Measurements from ENCODE around the gene NADSYN1. TPM values are rescaled to one million over a fixed set of nuclear protein-coding genes. Genes with fewer than 3 reads are reported as not detected.

Gene NADSYN1
- total RNA-seq, 2 donors from 2014 or later: 107 to 111 TPM

DNA sequence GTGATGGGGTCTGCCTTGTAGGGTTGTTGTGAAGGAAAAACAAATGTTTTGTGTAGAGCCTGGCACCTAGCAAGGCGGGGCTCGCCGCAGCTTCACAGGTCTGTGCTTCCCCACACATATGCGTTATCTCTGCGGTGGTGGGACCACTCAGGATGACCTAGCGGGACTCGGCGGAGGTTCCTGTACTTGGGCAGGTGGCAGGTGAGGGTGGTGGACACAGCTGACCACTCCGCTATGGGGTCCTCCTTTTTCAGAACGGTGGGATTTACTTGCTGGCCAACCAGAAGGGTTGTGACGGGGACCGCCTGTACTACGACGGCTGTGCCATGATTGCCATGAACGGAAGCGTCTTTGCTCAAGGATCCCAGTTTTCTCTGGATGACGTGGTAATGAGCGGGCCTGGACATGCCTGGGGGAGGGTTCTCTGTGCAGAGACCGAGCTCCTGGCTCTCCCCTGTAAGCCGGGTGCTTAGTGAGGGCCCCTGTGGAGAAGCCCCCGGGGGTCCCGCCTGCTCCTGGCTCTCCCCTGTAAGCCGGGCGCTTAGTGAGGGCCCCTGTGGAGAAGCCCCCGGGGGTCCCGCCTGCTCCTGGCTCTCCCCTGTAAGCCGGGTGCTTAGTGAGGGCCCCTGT lies 21.3 kb downstream of the NADSYN1 start:
- H3K4me1 Mint-ChIP-seq (ENCODE audit: low read depth): no peaks in the 10 kb centered on the region
- ATAC-seq (replicated peaks in 1 of 2) (no peak), DNase-seq (no peak)
- H3K27me3 Mint-ChIP-seq (ENCODE audit: low read depth): no peaks in the 10 kb centered on the region
- no peak overlapping the region for H3K4me3 Mint-ChIP-seq
- H3K36me3 Mint-ChIP-seq (ENCODE audit: insufficient read depth in 2 of 2): peaks cover 3 to 9% of the 10 kb centered on the region in 2 donors
- H3K27ac Mint-ChIP-seq: no peak overlapping the region
- H3K9me3 Mint-ChIP-seq: no peaks in the 10 kb centered on the region

DNA sequence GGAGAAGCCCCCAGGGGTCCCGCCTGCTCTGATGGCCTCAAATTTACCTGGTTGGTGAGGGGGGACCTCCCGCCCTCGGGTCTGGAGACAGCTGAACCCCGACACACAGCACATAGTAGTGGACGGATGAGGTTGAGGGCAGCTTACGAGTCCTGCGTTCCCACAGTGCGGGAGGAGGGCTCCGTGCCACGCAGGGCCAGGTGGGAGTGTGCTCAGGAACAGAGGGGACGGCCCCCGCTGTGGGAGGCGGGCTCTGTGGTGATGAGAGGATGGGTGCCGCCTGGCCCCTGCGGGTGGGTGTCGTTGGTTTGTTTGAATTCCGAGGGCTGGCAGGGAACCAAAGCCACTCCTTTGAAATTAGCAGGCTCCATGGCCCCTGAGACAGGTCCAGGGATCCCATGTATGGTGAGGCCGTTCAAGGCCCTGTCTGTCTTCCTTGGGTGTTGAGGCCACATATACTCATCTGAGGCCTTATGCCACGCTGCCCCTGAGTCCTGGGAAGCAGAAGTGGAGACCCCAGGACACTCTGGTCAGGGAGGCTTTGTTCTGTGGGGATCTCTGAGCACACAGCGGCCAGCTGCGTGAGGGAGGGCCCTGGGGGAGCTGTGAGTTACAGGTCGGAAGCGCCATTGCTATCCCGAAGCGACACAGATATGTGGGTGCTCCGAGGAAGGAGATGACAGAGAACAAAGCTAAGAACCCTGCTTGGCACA lies 21.9 kb downstream of the NADSYN1 start:
- Mint-ChIP-seq H3K27ac (no peak overlapping the region), H3K9me3 (no peaks in the 10 kb centered on the region), H3K4me1 (ENCODE audit: low read depth) (no peaks in the 10 kb centered on the region), H3K36me3 (ENCODE audit: insufficient read depth in 2 of 2) (peaks cover 3 to 9% of the 10 kb centered on the region in 2 donors), H3K27me3 (ENCODE audit: low read depth) (no peaks in the 10 kb centered on the region), H3K4me3 (no peak overlapping the region)
- no peak for ATAC-seq (replicated peaks in 1 of 2)
- no peak for DNase-seq

GRCh38 chr11:71476031-71476430 lies 23.0 kb downstream of the NADSYN1 start:
- ATAC-seq (replicated peaks in 1 of 2): no peak
- DNase-seq: no peak
- H3K27ac Mint-ChIP-seq: no peak overlapping the region
- H3K4me1 Mint-ChIP-seq (ENCODE audit: low read depth): no peaks in the 10 kb centered on the region
- no peak overlapping the region for H3K4me3 Mint-ChIP-seq
- H3K36me3 Mint-ChIP-seq (ENCODE audit: insufficient read depth in 2 of 2): peaks cover 3 to 9% of the 10 kb centered on the region in 2 donors
- H3K9me3 Mint-ChIP-seq: no peaks in the 10 kb centered on the region
- no peaks in the 10 kb centered on the region for H3K27me3 Mint-ChIP-seq (ENCODE audit: low read depth)

DNA sequence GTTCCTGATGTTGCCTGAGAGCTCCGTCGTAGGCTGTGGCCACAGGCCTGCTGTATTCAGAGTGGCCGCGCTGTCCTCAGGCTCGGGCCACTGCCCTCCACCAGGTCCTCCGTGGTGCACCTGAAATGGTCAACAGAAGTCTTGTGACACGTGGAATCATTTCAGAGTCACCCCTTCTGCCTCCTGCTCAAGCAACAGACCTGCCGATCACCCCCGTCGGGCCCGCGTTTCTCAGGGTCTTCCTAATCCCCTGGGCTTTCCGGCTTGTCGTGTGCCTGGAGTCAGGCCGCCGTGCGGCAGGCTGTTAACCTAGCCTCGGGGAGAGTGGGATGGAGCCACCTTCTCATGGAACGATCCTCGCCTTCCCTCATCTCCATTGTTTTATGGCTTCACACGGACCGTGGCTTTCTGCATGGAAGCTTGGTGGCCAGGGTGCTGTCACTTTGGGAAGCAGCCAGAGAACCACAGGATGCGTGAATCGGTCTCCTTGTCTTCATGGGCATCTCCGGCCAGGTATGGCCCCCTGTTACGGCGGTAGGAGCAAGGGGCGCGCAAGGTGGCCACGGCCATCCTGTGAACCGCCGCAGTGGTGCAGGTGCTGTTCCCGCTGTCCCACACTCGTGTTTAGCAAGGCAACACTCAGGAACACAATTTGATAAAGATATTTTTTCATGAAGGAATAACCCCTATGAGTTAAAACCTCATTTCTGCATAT lies 24.1 kb downstream of the NADSYN1 start:
- Mint-ChIP-seq H3K27me3 (ENCODE audit: low read depth) (no peaks in the 10 kb centered on the region), H3K27ac (no peak overlapping the region), H3K9me3 (no peaks in the 10 kb centered on the region), H3K4me3 (no peak overlapping the region), H3K4me1 (ENCODE audit: low read depth) (no peaks in the 10 kb centered on the region), H3K36me3 (ENCODE audit: insufficient read depth in 2 of 2) (peaks cover 3 to 11% of the 10 kb centered on the region in 2 donors)
- no peak for ATAC-seq (replicated peaks in 1 of 2)
- DNase-seq: no peak

DNA sequence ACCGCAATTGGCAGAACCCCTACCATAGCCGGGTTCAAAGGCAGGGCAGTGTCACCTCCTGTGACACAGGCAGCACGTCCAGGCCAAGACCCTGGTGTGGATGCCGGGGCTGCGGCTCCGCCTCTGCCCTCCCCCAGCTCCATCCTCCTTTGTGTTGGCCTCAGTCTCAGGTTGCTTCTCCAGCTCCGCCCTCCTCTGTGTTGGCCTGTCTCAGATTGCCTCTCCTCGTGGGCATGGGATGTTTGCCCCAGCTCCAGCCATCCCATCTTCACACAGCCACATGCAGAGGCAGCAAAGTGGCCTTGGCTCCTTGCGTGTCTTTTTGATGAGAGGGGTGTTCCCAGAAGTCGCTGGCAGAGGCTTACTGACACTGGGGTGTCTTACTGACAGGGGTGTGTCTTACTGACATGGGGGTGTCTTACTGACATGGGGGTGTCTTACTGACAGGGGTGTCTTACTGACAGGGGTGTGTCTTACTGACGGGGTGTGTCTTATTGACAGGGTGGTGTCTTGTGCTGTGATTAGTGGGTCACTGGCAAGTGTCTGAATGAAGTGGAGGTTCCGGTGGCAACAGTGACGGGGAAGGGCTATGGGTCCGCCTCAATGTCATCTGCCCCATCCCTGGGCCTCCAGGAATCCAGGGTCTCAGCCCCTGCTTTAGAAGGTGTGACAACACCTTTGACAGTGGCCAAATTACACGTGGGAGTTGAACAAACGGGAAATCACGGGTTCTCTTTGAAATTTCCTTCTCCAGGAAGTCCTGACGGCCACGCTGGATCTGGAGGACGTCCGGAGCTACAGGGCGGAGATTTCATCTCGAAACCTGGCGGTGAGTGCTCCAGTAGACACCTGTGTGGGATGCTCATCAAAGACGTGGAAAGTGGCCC lies 24.9 kb downstream of the NADSYN1 start:
- H3K27ac Mint-ChIP-seq: no peak overlapping the region
- no peaks in the 10 kb centered on the region for H3K4me1 Mint-ChIP-seq (ENCODE audit: low read depth)
- H3K27me3 Mint-ChIP-seq (ENCODE audit: low read depth): no peaks in the 10 kb centered on the region
- DNase-seq (no peak), ATAC-seq (replicated peaks in 1 of 2) (no peak)
- no peaks in the 10 kb centered on the region for H3K9me3 Mint-ChIP-seq
- H3K4me3 Mint-ChIP-seq: no peak overlapping the region
- peaks cover 3 to 11% of the 10 kb centered on the region in 2 donors for H3K36me3 Mint-ChIP-seq (ENCODE audit: insufficient read depth in 2 of 2)

DNA sequence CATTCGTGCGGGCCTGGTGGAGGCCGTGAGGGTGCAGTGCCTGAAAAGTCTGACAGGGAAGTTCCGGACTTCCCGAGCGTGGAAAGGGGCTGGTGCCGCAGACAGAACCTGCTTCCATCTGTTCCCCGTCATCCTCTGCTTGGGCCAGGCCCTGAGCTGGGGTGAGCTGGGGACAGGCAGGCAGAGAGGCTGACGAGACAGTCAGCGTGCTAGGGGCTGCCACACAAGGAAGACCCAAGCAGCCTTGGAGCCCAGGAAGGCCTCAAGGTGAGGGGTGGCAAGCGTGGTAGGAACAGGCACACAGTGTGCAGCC lies 25.5 kb downstream of the NADSYN1 start:
- no peaks in the 10 kb centered on the region for H3K4me1 Mint-ChIP-seq (ENCODE audit: low read depth)
- no peak for ATAC-seq (replicated peaks in 1 of 2)
- peaks cover 3 to 14% of the 10 kb centered on the region in 2 donors for H3K36me3 Mint-ChIP-seq (ENCODE audit: insufficient read depth in 2 of 2)
- DNase-seq: no peak
- H3K27me3 Mint-ChIP-seq (ENCODE audit: low read depth): no peaks in the 10 kb centered on the region
- H3K27ac Mint-ChIP-seq: no peak overlapping the region
- no peak overlapping the region for H3K4me3 Mint-ChIP-seq
- no peaks in the 10 kb centered on the region for H3K9me3 Mint-ChIP-seq

- Mint-ChIP-seq H3K9me3 (no peaks in the 10 kb centered on the region), H3K4me3 (no peak overlapping the region), H3K27ac (no peak overlapping the region), H3K4me1 (ENCODE audit: low read depth) (no peaks in the 10 kb centered on the region), H3K36me3 (ENCODE audit: insufficient read depth in 2 of 2) (peaks cover 12 to 26% of the 10 kb centered on the region in 2 donors), H3K27me3 (ENCODE audit: low read depth) (no peaks in the 10 kb centered on the region)
- ATAC-seq (replicated peaks in 1 of 2) (no peak), DNase-seq (no peak)
These were observed 28.3 kb downstream of the NADSYN1 start for GRCh38 chr11:71481101-71481960.

DNA sequence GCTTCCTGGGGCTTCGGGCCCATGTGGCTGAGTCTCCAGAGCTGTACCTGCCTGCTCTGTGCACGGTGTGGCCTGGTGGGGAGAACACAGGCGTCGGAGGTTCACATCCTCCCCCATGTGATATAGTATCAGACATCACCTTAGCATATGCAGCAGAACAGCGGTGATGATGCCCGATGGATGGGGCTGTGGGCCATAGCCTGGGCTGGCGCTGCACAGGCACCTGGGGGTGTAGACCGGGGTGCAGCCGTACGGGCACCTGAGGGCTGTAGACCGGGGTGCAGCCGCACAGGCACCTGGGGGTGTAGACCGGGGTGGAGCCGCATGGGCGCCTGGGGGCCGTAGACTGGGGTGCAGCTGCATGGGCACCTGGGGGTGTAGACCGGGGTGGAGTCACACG lies 29.2 kb downstream of the NADSYN1 start:
- H3K9me3 Mint-ChIP-seq: no peaks in the 10 kb centered on the region
- ATAC-seq (replicated peaks in 1 of 2): no peak
- no peak overlapping the region for H3K27ac Mint-ChIP-seq
- no peaks in the 10 kb centered on the region for H3K4me1 Mint-ChIP-seq (ENCODE audit: low read depth)
- H3K36me3 Mint-ChIP-seq (ENCODE audit: insufficient read depth in 2 of 2): peaks cover 14 to 25% of the 10 kb centered on the region in 2 donors
- no peak overlapping the region for H3K4me3 Mint-ChIP-seq
- H3K27me3 Mint-ChIP-seq (ENCODE audit: low read depth): no peaks in the 10 kb centered on the region
- DNase-seq: no peak

- no peak overlapping the region for H3K4me3 Mint-ChIP-seq
- H3K4me1 Mint-ChIP-seq (ENCODE audit: low read depth): peaks cover 2% of the 10 kb centered on the region
- peaks cover 13 to 25% of the 10 kb centered on the region in 2 donors for H3K36me3 Mint-ChIP-seq (ENCODE audit: insufficient read depth in 2 of 2)
- DNase-seq (no peak), ATAC-seq (replicated peaks in 1 of 2) (no peak)
- no peaks in the 10 kb centered on the region for H3K27me3 Mint-ChIP-seq (ENCODE audit: low read depth)
- H3K9me3 Mint-ChIP-seq: no peaks in the 10 kb centered on the region
- H3K27ac Mint-ChIP-seq: no peak overlapping the region
These were observed 29.9 kb downstream of the NADSYN1 start for GRCh38 chr11:71482746-71483364.

- Mint-ChIP-seq H3K4me1 (ENCODE audit: low read depth) (peaks cover 10% of the 10 kb centered on the region), H3K9me3 (no peaks in the 10 kb centered on the region), H3K4me3 (no peak overlapping the region), H3K27me3 (ENCODE audit: low read depth) (no peaks in the 10 kb centered on the region), H3K36me3 (ENCODE audit: insufficient read depth in 2 of 2) (peaks cover 11 to 27% of the 10 kb centered on the region in 2 donors), H3K27ac (no peak overlapping the region)
- ATAC-seq (replicated peaks in 1 of 2): no peak
- no peak for DNase-seq
These were observed 30.7 kb downstream of the NADSYN1 start for GRCh38 chr11:71483692-71484091.

GRCh38 chr11:71484248-71485062 lies 31.5 kb downstream of the NADSYN1 start:
- H3K27ac Mint-ChIP-seq: no peak overlapping the region
- no peak overlapping the region for H3K4me3 Mint-ChIP-seq
- H3K4me1 Mint-ChIP-seq (ENCODE audit: low read depth): peaks cover 18% of the 10 kb centered on the region
- H3K27me3 Mint-ChIP-seq (ENCODE audit: low read depth): no peaks in the 10 kb centered on the region
- ATAC-seq (replicated peaks in 1 of 2): no peak
- no peaks in the 10 kb centered on the region for H3K9me3 Mint-ChIP-seq
- peaks cover 11 to 26% of the 10 kb centered on the region in 2 donors for H3K36me3 Mint-ChIP-seq (ENCODE audit: insufficient read depth in 2 of 2)
- no peak for DNase-seq

Measured in activated T-cell treated with anti-CD3 and anti-CD28 coated beads, Interleukin-2, amount 50 U/mL, for 72 hours (primary cell).